HepG2 (cell line): ENCODE results near the gene DPP6. TPM values are rescaled to one million over a fixed set of nuclear protein-coding genes. Genes with fewer than 3 reads are reported as not detected.

ENCODE experiments used
- ATAC-seq: fragments of 200-7000 bp; cut with Tn5 transposase; 3 replicates; pipeline ENCODE4 v1.9.1; 2020; ENCODE audit warnings: mild to moderate bottlenecking, moderate library complexity
- BruUV-seq: library from RNA; stranded (reverse); fragments of 400-500 nt; replicated peaks from 2 replicates; lab custom pipeline; 2021; lab: Mats Ljungman, UMichigan
- CTCF ChIA-PET: fragments of 300-600 bp; formaldehyde crosslinking; extraction: SDS; loops from one replicate; lab custom pipeline; 2021; ENCODE audit warnings: low total read pairs, inconsistent platforms, low intra/inter-chr PET ratio; lab: Yijun Ruan, JAX
- POLR2A ChIA-PET: fragments of 350-600 bp; sonication (Branson Sonifier 250); formaldehyde crosslinking; loops from one replicate; lab custom pipeline; 2020; ENCODE audit warnings: antibody characterized with exemption, inconsistent platforms; lab: Yijun Ruan, JAX
- DNase-seq: peaks from one replicate; pipeline ENCODE4 v3.0.0-alpha.2; 2015; ENCODE audit warnings: low spot score
- FAIRE-seq: peaks from 3 replicates; lab custom pipeline; 2011; peaks lifted over from hg19 to GRCh38; lab: Jason Lieb, UNC
- H2AFZ ChIP-seq: one replicate; pipeline ENCODE4 v1.6.1; 2011; ENCODE audit warnings: low read length, inconsistent platforms
- H3K27ac ChIP-seq: fragments of 300-600 bp; 3 replicates; pipeline ENCODE4 v1.8.0; 2011; ENCODE audit warnings: mixed run types, mild to moderate bottlenecking, mixed read lengths, low read length, inconsistent platforms; ENCODE audit not compliant: insufficient read depth; ENCODE audit errors: extremely low read length
- H3K27me3 ChIP-seq, 2 experiments: fragments of 200-600 bp in 1 of 2; 2 replicates in 1 of 2; 3 replicates in 1 of 2; pipeline versions ENCODE4 v1.6.0 to v1.8.0; 2011; ENCODE audit warnings: low read length in 2 of 2, mild to moderate bottlenecking in 2 of 2, moderate library complexity in 2 of 2, inconsistent platforms in 1 of 2; ENCODE audit not compliant: insufficient read depth in 2 of 2, control insufficient read depth in 1 of 2
- H3K36me3 ChIP-seq, 2 experiments: fragments of 200-600 bp in 1 of 2; replicated peaks in 1 of 2; 2 replicates in 1 of 2; 3 replicates in 1 of 2; pipeline versions ENCODE4 v1.5.1 to v1.8.0; 2011; ENCODE audit warnings: low read length in 2 of 2, inconsistent platforms in 1 of 2; ENCODE audit not compliant: insufficient read depth in 2 of 2, control insufficient read depth in 1 of 2
- H3K4me1 ChIP-seq: 2 replicates; pipeline ENCODE4 v1.5.1; 2012; ENCODE audit warnings: low read length, inconsistent platforms; ENCODE audit not compliant: insufficient read depth
- H3K4me2 ChIP-seq: 2 replicates; pipeline ENCODE4 v1.6.0; 2011; ENCODE audit warnings: low read depth, low read length, inconsistent platforms
- H3K4me3 ChIP-seq, 3 experiments: fragments of 200-600 bp in 1 of 3; sonication (generic), shearing (Covaris generic) in 1 of 3; replicated peaks in 1 of 3; 2 replicates each; pipeline ENCODE4 v1.5.1; 2011 to 2016; ENCODE audit warnings: low read length in 3 of 3, inconsistent platforms in 2 of 3, low read depth in 2 of 3, mild to moderate bottlenecking in 2 of 3, control low read depth in 1 of 3, mixed read lengths in 1 of 3; ENCODE audit not compliant: insufficient read depth in 1 of 3
- H3K79me2 ChIP-seq: one replicate; pipeline ENCODE4 v1.6.1; 2011; ENCODE audit warnings: low read length, inconsistent platforms; ENCODE audit not compliant: insufficient read depth
- H3K9ac ChIP-seq: 2 replicates; pipeline ENCODE4 v1.6.0; 2011; ENCODE audit warnings: mild to moderate bottlenecking, low read depth, low read length, inconsistent platforms; ENCODE audit not compliant: insufficient read depth
- H3K9me3 ChIP-seq: 2 replicates; pipeline ENCODE4 v1.5.1; 2012; ENCODE audit warnings: mild to moderate bottlenecking, low read length
- H4K20me1 ChIP-seq: 2 replicates; pipeline ENCODE4 v1.6.0; 2011; ENCODE audit warnings: inconsistent platforms, mild to moderate bottlenecking, low read length, moderate library complexity; ENCODE audit not compliant: insufficient read depth
- HNF4A ChIP-seq: sonication (generic); formaldehyde crosslinking; IDR thresholded peaks from 2 replicates; pipeline ENCODE4 v1.4.0; 2020; ENCODE audit warnings: missing genetic modification reagents
- MAFG ChIP-seq: sonication (generic); formaldehyde crosslinking; IDR thresholded peaks from 2 replicates; pipeline ENCODE4 v1.5.1; 2020; ENCODE audit warnings: mild to moderate bottlenecking, missing genetic modification reagents
- SNAPC2 ChIP-seq: sonication (generic); formaldehyde crosslinking; IDR thresholded peaks from 2 replicates; pipeline ENCODE4 v1.8.1; 2022; ENCODE audit warnings: mild to moderate bottlenecking, missing genetic modification reagents
- ZNF510 ChIP-seq: sonication (generic); formaldehyde crosslinking; IDR thresholded peaks from 2 replicates; pipeline ENCODE4 v1.4.0; 2020; ENCODE audit warnings: low read depth, mild to moderate bottlenecking, missing genetic modification reagents
- ZNF607 ChIP-seq: sonication (generic); formaldehyde crosslinking; IDR thresholded peaks from 2 replicates; pipeline ENCODE4 v1.5.1; 2020; ENCODE audit warnings: missing genetic modification reagents, mild to moderate bottlenecking, borderline replicate concordance
- ZSCAN21 ChIP-seq: sonication (generic); formaldehyde crosslinking; IDR thresholded peaks from 2 replicates; pipeline ENCODE4 v1.8.0; 2022; ENCODE audit warnings: mild to moderate bottlenecking, missing genetic modification reagents, moderate library complexity, borderline replicate concordance
- WGBS: methylation state at CpG from one replicate; pipeline ENCODE4 v1.1.6; 2017; ENCODE audit warnings: low lambda C conversion rate; 5-methylcytosine and 5-hydroxymethylcytosine counted together
- in situ Hi-C: cut with HindIII; loops from 2 replicates; pipeline ENCODE4 v1.10.0; 2017; ENCODE audit warnings: low pct_unique_long_range_greater_than_20kb; ENCODE audit not compliant: extremely low pct_ligation_motif_present
- intact Hi-C: fragments of 100-400 bp; cut with micrococcal nuclease; formaldehyde crosslinking; loops from one replicate; pipeline ENCODE4 v1.10.0; 2022; ENCODE audit not compliant: unreplicated experiment
- polyA plus RNA-seq, 8 experiments: library from polyadenylated mRNA; depleted of rRNA in 3 of 8; stranded (reverse) in 7 of 8; unstranded in 1 of 8; fragments of >200 nt; fragmentation: Illumina TruSeq in 4 of 8; extraction: Trizol in 4 of 8; gene quantifications; 2 replicates each; pipeline versions ENCODE4 v1.2.1 to v1.2.3, GENCODE V29; 2011 to 2016; ENCODE audit warnings: low read depth in 4 of 8, missing spikeins in 1 of 8, mixed read lengths in 1 of 8; ENCODE audit not compliant: insufficient read depth in 1 of 8
- total RNA-seq, 5 experiments: library from RNA; depleted of rRNA; stranded (reverse); fragments of >200 nt; fragmentation: Illumina TruSeq; extraction: Trizol; gene quantifications; 2 replicates each; pipeline ENCODE4 v1.2.3, GENCODE V29; 2016; ENCODE audit warnings: low read depth in 1 of 5
- TF ChIP-seq, protein P1 (sequence below): sonication (generic); formaldehyde crosslinking; IDR thresholded peaks from 2 replicates; pipeline ENCODE4 v1.4.0; 2020; ENCODE audit warnings: missing genetic modification reagents
- TF ChIP-seq, protein P2 (sequence below): sonication (generic); formaldehyde crosslinking; IDR thresholded peaks from 2 replicates; pipeline ENCODE4 v1.4.0; 2020; ENCODE audit warnings: missing genetic modification reagents

DPP6 gene
- total and polyA plus RNA-seq, 2 of the 13 experiments (the other 11 are each of a cell fraction or from before 2014, with no cell fraction given), result not detected

DNA sequence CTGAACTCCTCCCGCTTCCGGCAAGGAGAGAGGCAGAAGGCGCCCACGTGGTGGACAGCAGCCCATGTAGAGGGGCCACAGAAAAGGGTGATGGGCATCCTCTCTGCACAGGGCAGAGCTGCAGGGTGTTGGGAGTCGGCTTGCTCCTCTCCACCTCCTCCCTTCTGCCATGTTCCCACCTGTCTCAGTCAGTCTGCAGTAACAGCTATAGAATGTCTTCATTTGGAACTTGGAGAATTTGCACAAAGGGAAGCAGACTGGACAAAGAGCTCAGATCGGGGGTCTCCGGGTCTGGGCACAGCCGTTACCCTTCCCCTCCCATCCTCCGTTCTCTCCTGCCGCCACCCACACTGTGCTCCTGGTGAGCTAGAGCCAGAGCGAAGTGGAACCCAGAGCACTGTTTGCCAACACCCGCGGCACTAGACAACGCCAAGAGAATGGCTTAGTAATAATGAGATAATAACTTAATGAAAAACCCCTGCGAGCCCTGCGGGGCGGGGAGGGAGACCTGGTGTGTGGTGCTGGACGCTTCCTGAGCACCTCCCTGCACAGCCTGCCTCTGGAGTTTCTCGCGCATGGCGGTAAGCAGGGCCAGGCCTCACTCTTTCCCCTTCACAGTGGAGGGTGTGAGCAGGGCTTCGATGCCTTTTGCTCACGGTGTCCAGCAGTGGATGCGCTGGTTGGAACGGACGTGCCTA, 696.0 kb downstream of the DPP6 start:
- TF ChIP-seq, protein P1, sequence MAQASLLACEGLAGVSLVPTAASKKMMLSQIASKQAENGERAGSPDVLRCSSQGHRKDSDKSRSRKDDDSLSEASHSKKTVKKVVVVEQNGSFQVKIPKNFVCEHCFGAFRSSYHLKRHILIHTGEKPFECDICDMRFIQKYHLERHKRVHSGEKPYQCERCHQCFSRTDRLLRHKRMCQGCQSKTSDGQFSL (CRISPR knock-in tag), result no peak
- TF ChIP-seq, protein P2, sequence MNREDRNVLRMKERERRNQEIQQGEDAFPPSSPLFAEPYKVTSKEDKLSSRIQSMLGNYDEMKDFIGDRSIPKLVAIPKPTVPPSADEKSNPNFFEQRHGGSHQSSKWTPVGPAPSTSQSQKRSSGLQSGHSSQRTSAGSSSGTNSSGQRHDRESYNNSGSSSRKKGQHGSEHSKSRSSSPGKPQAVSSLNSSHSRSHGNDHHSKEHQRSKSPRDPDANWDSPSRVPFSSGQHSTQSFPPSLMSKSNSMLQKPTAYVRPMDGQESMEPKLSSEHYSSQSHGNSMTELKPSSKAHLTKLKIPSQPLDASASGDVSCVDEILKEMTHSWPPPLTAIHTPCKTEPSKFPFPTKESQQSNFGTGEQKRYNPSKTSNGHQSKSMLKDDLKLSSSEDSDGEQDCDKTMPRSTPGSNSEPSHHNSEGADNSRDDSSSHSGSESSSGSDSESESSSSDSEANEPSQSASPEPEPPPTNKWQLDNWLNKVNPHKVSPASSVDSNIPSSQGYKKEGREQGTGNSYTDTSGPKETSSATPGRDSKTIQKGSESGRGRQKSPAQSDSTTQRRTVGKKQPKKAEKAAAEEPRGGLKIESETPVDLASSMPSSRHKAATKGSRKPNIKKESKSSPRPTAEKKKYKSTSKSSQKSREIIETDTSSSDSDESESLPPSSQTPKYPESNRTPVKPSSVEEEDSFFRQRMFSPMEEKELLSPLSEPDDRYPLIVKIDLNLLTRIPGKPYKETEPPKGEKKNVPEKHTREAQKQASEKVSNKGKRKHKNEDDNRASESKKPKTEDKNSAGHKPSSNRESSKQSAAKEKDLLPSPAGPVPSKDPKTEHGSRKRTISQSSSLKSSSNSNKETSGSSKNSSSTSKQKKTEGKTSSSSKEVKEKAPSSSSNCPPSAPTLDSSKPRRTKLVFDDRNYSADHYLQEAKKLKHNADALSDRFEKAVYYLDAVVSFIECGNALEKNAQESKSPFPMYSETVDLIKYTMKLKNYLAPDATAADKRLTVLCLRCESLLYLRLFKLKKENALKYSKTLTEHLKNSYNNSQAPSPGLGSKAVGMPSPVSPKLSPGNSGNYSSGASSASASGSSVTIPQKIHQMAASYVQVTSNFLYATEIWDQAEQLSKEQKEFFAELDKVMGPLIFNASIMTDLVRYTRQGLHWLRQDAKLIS, result no peak
- TF ChIP-seq SNAPC2 (CRISPR knock-in tag) (no peak), ZNF510 (CRISPR knock-in tag) (no peak), MAFG (CRISPR knock-in tag) (no peak), ZSCAN21 (no peak), HNF4A (CRISPR knock-in tag) (no peak), ZNF607 (CRISPR knock-in tag) (no peak)

More for the DNA sequence above, 696.0 kb downstream of the DPP6 start:
- Histone ChIP-seq H3K27ac (no peak overlapping the region), H2AFZ (no peak overlapping the region), H3K9ac (no peak overlapping the region), H3K27me3 (peaks cover 5 to 49% of the 10 kb centered on the region in 2 experiments), H3K9me3 (no peaks in the 10 kb centered on the region), H3K4me1 (no peaks in the 10 kb centered on the region), H3K4me2 (no peak overlapping the region), H3K4me3 (no peak overlapping the region), H3K79me2 (no peaks in the 10 kb centered on the region), H4K20me1 (no peaks in the 10 kb centered on the region), H3K36me3 (no peaks in the 10 kb centered on the region)
- no TSS peak for BruUV-seq
- POLR2A ChIA-PET, result no interaction called here
- in situ Hi-C loops, result no loop called here
- DNase-seq, result no peak
- WGBS, result 39% methylated on average over 22 of the region's 26 CpGs
- CTCF ChIA-PET, result no interaction called here
- FAIRE-seq, result no peak
- intact Hi-C loops, result no loop called here
- no peak for ATAC-seq
